Stomach (tissue), 9 donors: ENCODE measurements around the gene ROBO2. TPM values are rescaled to one million over a fixed set of nuclear protein-coding genes. Genes with fewer than 3 reads are reported as not detected.

Experiments
- DNase-seq, 2 donors: peaks; one replicate each; pipeline versions ENCODE4 v3.0.0 to v3.0.0-alpha.2; 2013 to 2019
- H3K27ac ChIP-seq, 5 donors: fragments of 200-600 bp in 4 of 5; sonication (generic) in 4 of 5; one replicate each; pipeline ENCODE4 v1.5.1; 2013 to 2019; ENCODE audit warnings: mild to moderate bottlenecking in 1 of 5, moderate library complexity in 1 of 5
- H3K27me3 ChIP-seq, 3 donors: fragments of 200-600 bp; sonication (generic); one replicate each; pipeline ENCODE4 v1.5.1; 2017 to 2019; ENCODE audit warnings: mixed run types in 1 of 3
- H3K36me3 ChIP-seq, 4 donors: fragments of 200-600 bp; sonication (generic); 1 replicate in 3 of 4; 2 replicates in 1 of 4; pipeline ENCODE4 v1.5.1; 2016 to 2019
- H3K4me1 ChIP-seq, 4 donors: fragments of 200-600 bp; sonication (generic); one replicate each; pipeline ENCODE4 v1.5.1; 2016 to 2019
- H3K4me3 ChIP-seq, 4 donors: fragments of 200-600 bp; sonication (generic) in 3 of 4; one replicate each; pipeline ENCODE4 v1.5.1; 2016 to 2019; ENCODE audit warnings: mild to moderate bottlenecking in 1 of 4
- H3K9me3 ChIP-seq, 4 donors: fragments of 200-600 bp; sonication (generic); one replicate each; pipeline ENCODE4 v1.5.1; 2016 to 2019
- CTCF ChIP-seq, 7 experiments: fragments of 450-650 bp in 4 of 7; fragments of 200-600 bp in 3 of 7; sonication (generic) in 3 of 7; IDR thresholded peaks; one replicate each; pipeline ENCODE4 v1.5.1; 2016 to 2019; ENCODE audit warnings: antibody characterized with exemption in 7 of 7, control low read depth in 2 of 7, mild to moderate bottlenecking in 1 of 7
- EP300 ChIP-seq: sonication (generic); formaldehyde crosslinking; IDR thresholded peaks from one replicate; pipeline ENCODE4 v1.6.1; 2017; ENCODE audit warnings: antibody characterized with exemption
- POLR2A ChIP-seq, 4 donors: fragments of 450-650 bp; IDR thresholded peaks; one replicate each; pipeline ENCODE4 v1.6.1; 2016; ENCODE audit warnings: antibody characterized with exemption in 4 of 4, control low read depth in 2 of 4, mild to moderate bottlenecking in 1 of 4, moderate library complexity in 1 of 4
- POLR2AphosphoS5 ChIP-seq, 3 donors: sonication (generic); formaldehyde crosslinking; IDR thresholded peaks; one replicate each; pipeline ENCODE4 v1.6.1; 2016; ENCODE audit warnings: antibody characterized with exemption in 3 of 3
- WGBS, 5 donors: extraction: QIAGEN DNeasy Blood & Tissue Kit in 3 of 5; methylation state at CpG; one replicate each; pipeline versions ENCODE4 v1.1.5 to v1.1.7; 2013 to 2018; 5-methylcytosine and 5-hydroxymethylcytosine counted together
- intact Hi-C: fragments of 100-400 bp; cut with DNase I; formaldehyde crosslinking; loops from one replicate; pipeline ENCODE4 v1.15.1; 2023; ENCODE audit warnings: low total_unique reads
- polyA plus RNA-seq, 3 donors: library from polyadenylated mRNA; stranded (reverse); fragments of 200-250 nt; gene quantifications; one replicate each; pipeline ENCODE4 v1.2.3, GENCODE V29; 2013
- total RNA-seq, 5 donors: library from RNA; depleted of rRNA; stranded (reverse); fragments of >200 nt; gene quantifications; one replicate each; pipeline versions ENCODE4 v1.1.0 to v1.2.3, GENCODE V29; 2014 to 2016
- donor health status: healthy with polysubstance abuse.
- donor health status: Bipolar disorder and iron deficiency.
- donor health status: healthy.

The ROBO2 gene
- total and polyA plus RNA-seq, 8 donors: 0.25 to 11.4 (median 0.45) TPM; not detected in 2

- no peak for TF ChIP-seq CTCF (IDR thresholded peaks at IDR 0.05)
- TF ChIP-seq POLR2A (IDR thresholded peaks at IDR 0.05): no peak
- Histone ChIP-seq H3K4me1 (no peaks in the 10 kb centered on the region), H3K27me3 (no peaks in the 10 kb centered on the region), H3K27ac (no peak overlapping the region), H3K9me3 (no peaks in the 10 kb centered on the region), H3K36me3 (no peaks in the 10 kb centered on the region), H3K4me3 (no peak overlapping the region)
- no peak for DNase-seq
- intact Hi-C loops: no loop called here
- WGBS, 5 donors: 74 to 82% (median 80%) methylated on average over 7 of the region's 7 CpGs
Measured at GRCh38 chr3:77068808-77069207, 28.9 kb downstream of the ROBO2 start.

GRCh38 chr3:77071364-77071763 lies 31.5 kb downstream of the ROBO2 start:
- DNase-seq: no peak
- Histone ChIP-seq H3K27me3 (no peaks in the 10 kb centered on the region), H3K27ac (no peak overlapping the region), H3K36me3 (no peaks in the 10 kb centered on the region), H3K4me1 (no peaks in the 10 kb centered on the region), H3K9me3 (no peaks in the 10 kb centered on the region), H3K4me3 (no peak overlapping the region)
- WGBS, 5 donors: 76 to 88% (median 77%) methylated on average over 5 of the region's 5 CpGs
- intact Hi-C loops: no loop called here
- TF ChIP-seq EP300: no peak

GRCh38 chr3:77071809-77072208 lies 31.9 kb downstream of the ROBO2 start:
- H3K4me1 ChIP-seq: no peaks in the 10 kb centered on the region

GRCh38 chr3:77072232-77072631 lies 32.3 kb downstream of the ROBO2 start:
- H3K4me3 ChIP-seq: no peak overlapping the region
- H3K27ac ChIP-seq: no peak overlapping the region
- no peaks in the 10 kb centered on the region for H3K9me3 ChIP-seq
- no peaks in the 10 kb centered on the region for H3K36me3 ChIP-seq
- intact Hi-C loops: no loop called here
- no peaks in the 10 kb centered on the region for H3K4me1 ChIP-seq
- DNase-seq: no peak
- H3K27me3 ChIP-seq: no peaks in the 10 kb centered on the region
- TF ChIP-seq CTCF (IDR thresholded peaks at IDR 0.05): no peak
- no peak for TF ChIP-seq POLR2AphosphoS5 (IDR thresholded peaks at IDR 0.05)
- no peak for TF ChIP-seq EP300
- TF ChIP-seq POLR2A (IDR thresholded peaks at IDR 0.05): no peak
- 54 to 72% (median 60%) methylated on average over 1 of the region's 1 CpG for WGBS, 5 donors

More at GRCh38 chr3:77071809-77072208, 31.9 kb downstream of the ROBO2 start:
- no peaks in the 10 kb centered on the region for H3K9me3 ChIP-seq
- DNase-seq: no peak
- 92 to 96% (median 95%) methylated on average over 11 of the region's 11 CpGs for WGBS, 5 donors
- intact Hi-C loops: no loop called here
- no peaks in the 10 kb centered on the region for H3K27me3 ChIP-seq
- TF ChIP-seq POLR2AphosphoS5 (IDR thresholded peaks at IDR 0.05) (no peak), POLR2A (IDR thresholded peaks at IDR 0.05) (no peak), EP300 (no peak), CTCF (IDR thresholded peaks at IDR 0.05) (no peak)
- no peak overlapping the region for H3K27ac ChIP-seq
- no peaks in the 10 kb centered on the region for H3K36me3 ChIP-seq
- H3K4me3 ChIP-seq: no peak overlapping the region

GRCh38 chr3:77078279-77078678 lies 38.4 kb downstream of the ROBO2 start:
- no peak overlapping the region for H3K4me3 ChIP-seq
- TF ChIP-seq CTCF (IDR thresholded peaks at IDR 0.05): no peak
- TF ChIP-seq POLR2AphosphoS5 (IDR thresholded peaks at IDR 0.05): no peak
- no peak for TF ChIP-seq EP300
- TF ChIP-seq POLR2A (IDR thresholded peaks at IDR 0.05): no peak
- peaks cover 0 to 8% (median 0%) of the 10 kb centered on the region in 4 donors for H3K4me1 ChIP-seq
- no peaks in the 10 kb centered on the region for H3K27me3 ChIP-seq
- intact Hi-C loops: no loop called here
- no peaks in the 10 kb centered on the region for H3K9me3 ChIP-seq
- DNase-seq: no peak
- H3K36me3 ChIP-seq: no peaks in the 10 kb centered on the region
- WGBS, 5 donors: 67 to 79% (median 73%) methylated on average over 2 of the region's 2 CpGs
- no peak overlapping the region for H3K27ac ChIP-seq
